Upper lobe of left lung (tissue), 6 donors: ENCODE results near the gene RUNDC3A. TPM values are rescaled to one million over a fixed set of nuclear protein-coding genes. Genes with fewer than 3 reads are reported as not detected.

ENCODE experiments used
- ATAC-seq, 2 donors: fragments of 200-7000 bp; cut with Tn5 transposase; one replicate each; pipeline ENCODE4 v1.9.1; 2022; ENCODE audit warnings: mild to moderate bottlenecking in 2 of 2, moderate library complexity in 2 of 2; ENCODE audit not compliant: low FRiP score in 2 of 2
- DNase-seq, 2 donors: peaks; one replicate each; pipeline ENCODE4 v3.0.0-alpha.2; 2019 to 2020
- H3K27ac ChIP-seq, 4 donors: fragments of 200-600 bp; sonication (generic); one replicate each; pipeline ENCODE4 v1.5.1; 2016 to 2019
- H3K27me3 ChIP-seq, 4 donors: fragments of 200-600 bp; sonication (generic); one replicate each; pipeline ENCODE4 v1.5.1; 2017 to 2019
- H3K36me3 ChIP-seq, 4 donors: fragments of 200-600 bp; sonication (generic); one replicate each; pipeline ENCODE4 v1.5.1; 2016 to 2019
- H3K4me1 ChIP-seq, 4 donors: fragments of 200-600 bp; sonication (generic); one replicate each; pipeline ENCODE4 v1.5.1; 2018 to 2019
- H3K4me3 ChIP-seq, 4 donors: fragments of 200-600 bp; sonication (generic); one replicate each; pipeline ENCODE4 v1.5.1; 2017 to 2019; ENCODE audit warnings: mild to moderate bottlenecking in 2 of 4, moderate library complexity in 1 of 4
- H3K9me3 ChIP-seq, 4 donors: fragments of 200-600 bp; sonication (generic); one replicate each; pipeline ENCODE4 v1.5.1; 2018 to 2019
- CTCF ChIP-seq, 6 experiments: fragments of 450-650 bp in 4 of 6; fragments of 200-600 bp in 2 of 6; sonication (generic) in 2 of 6; IDR thresholded peaks; one replicate each; pipeline ENCODE4 v1.5.1; 2016 to 2019; ENCODE audit warnings: antibody characterized with exemption in 6 of 6
- EP300 ChIP-seq, 4 donors: sonication (generic); formaldehyde crosslinking; IDR thresholded peaks; one replicate each; pipeline ENCODE4 v1.5.1; 2017; ENCODE audit warnings: antibody characterized with exemption in 4 of 4, control low read depth in 2 of 4
- POLR2A ChIP-seq, 4 donors: fragments of 450-650 bp; IDR thresholded peaks; one replicate each; pipeline ENCODE4 v1.5.1; 2016 to 2017; ENCODE audit warnings: antibody characterized with exemption in 4 of 4, mild to moderate bottlenecking in 2 of 4
- POLR2AphosphoS5 ChIP-seq, 2 donors: sonication (generic); formaldehyde crosslinking; IDR thresholded peaks; one replicate each; pipeline ENCODE4 v1.5.1; 2017; ENCODE audit warnings: antibody characterized with exemption in 2 of 2
- WGBS, 2 donors: methylation state at CpG; one replicate each; pipeline ENCODE4 v1.1.5; 2017 to 2018; 5-methylcytosine and 5-hydroxymethylcytosine counted together
- total RNA-seq, 6 donors: library from RNA; depleted of rRNA in 4 of 6; stranded (reverse); fragments of >200 nt in 4 of 6; gene quantifications; one replicate each; pipeline versions ENCODE4 v1.1.0 to v1.2.1, GENCODE V29; 2016 to 2021
- donor health status: DM: no; HTN: no; CAD: no; lungs with moderate emphysema.
- donor health status: DM: no; HTN: yes; CAD: no; lungs with severe emphysema.

RUNDC3A gene
- total RNA-seq, 6 donors from 2014 or later: 0.13 to 2.6 (median 1.0) TPM; not detected in 3

DNA sequence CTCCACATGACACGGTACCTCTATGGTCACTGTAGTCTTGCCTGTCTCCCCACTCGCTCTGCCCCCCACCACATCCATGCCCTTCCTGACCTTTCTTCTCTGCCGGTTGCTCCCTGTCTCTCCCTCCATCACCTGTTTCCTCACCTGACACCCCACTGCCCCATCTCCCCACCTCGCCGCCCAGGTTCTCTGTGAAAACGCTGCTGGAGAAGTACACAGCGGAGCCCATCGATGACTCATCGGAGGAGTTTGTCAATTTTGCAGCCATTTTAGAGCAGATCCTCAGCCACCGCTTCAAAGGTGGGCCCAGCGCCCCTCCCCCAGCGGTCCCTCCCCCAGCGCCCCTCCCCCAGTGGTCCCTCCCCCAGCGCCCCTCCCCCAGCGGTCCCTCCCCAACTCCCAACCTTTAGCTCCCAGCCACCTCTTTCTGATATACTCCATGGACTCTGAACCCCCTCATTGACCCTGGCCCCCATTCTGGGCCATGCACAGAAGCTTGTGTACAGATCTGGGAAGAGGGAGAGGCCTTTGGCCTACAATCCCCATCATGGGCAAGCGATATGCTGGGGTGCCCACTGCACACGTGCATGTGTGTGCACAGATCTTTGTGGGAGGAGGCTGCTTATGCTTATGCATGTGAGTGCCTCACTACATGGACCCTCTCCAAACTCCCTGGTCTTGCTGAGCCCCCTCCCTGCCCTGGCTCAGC is 4.1 kb downstream of the RUNDC3A start:
- Histone ChIP-seq H3K27ac (no peak overlapping the region), H3K4me1 (peaks cover 24 to 34% (median 29%) of the 10 kb centered on the region in 4 donors), H3K4me3 (no peak overlapping the region), H3K36me3 (no peaks in the 10 kb centered on the region), H3K9me3 (no peaks in the 10 kb centered on the region), H3K27me3 (peaks cover 0 to 29% (median 11%) of the 10 kb centered on the region in 4 donors)
- ATAC-seq (no peak), DNase-seq (no peak)
- WGBS, 2 donors: 63 to 71% methylated on average over 17 of the region's 17 CpGs
- TF ChIP-seq POLR2A (IDR thresholded peaks at IDR 0.05): no peak
- no peak for TF ChIP-seq EP300 (IDR thresholded peaks at IDR 0.05)
- no peak for TF ChIP-seq CTCF (IDR thresholded peaks at IDR 0.05)
- no peak for TF ChIP-seq POLR2AphosphoS5 (IDR thresholded peaks at IDR 0.05)

DNA sequence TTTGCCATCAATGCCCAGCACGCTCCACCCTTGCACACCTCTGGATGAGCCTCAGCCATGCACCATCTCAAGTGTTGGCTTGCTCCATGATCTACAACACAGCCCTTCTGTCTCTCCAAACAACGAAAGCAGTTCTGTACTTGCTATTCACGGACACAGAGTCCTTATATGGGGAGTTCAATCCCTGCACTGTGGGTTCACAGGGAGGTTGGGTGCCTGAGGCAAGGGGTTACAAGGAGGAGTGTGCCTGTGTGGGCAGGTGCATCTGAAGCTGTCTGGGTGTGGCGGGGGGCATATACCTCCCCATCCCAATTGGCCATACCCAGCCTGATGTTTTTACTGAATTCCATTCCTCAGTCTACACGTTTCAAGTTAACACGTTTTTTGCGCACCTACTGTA is 5.6 kb downstream of the RUNDC3A start:
- Histone ChIP-seq H3K9me3 (no peaks in the 10 kb centered on the region), H3K27me3 (peaks cover 0 to 29% (median 11%) of the 10 kb centered on the region in 4 donors), H3K27ac (no peak overlapping the region), H3K36me3 (no peaks in the 10 kb centered on the region), H3K4me3 (no peak overlapping the region), H3K4me1 (peaks cover 10 to 19% (median 15%) of the 10 kb centered on the region in 4 donors)
- no peak for ATAC-seq
- 74 to 77% methylated on average over 7 of the region's 7 CpGs for WGBS, 2 donors
- TF ChIP-seq EP300 (IDR thresholded peaks at IDR 0.05) (no peak), CTCF (IDR thresholded peaks at IDR 0.05) (no peak), POLR2A (IDR thresholded peaks at IDR 0.05) (no peak), POLR2AphosphoS5 (IDR thresholded peaks at IDR 0.05) (no peak)
- DNase-seq: no peak

DNA sequence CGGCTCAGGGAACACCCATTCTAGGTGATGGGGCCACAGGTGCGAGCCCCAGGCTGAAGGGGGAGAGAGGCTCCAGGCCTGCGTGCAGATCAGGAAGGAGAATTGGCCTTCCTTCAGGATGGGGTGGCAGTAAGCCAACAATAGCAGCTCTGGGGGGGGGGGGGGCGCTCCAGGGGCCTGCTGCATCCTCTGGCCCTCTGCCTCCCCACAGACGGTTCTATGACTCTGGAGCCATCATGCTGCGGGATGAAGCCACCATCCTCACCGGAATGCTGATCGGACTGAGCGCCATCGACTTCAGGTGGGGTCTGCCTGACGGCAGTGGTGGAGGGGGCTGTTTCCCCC is 6.1 kb downstream of the RUNDC3A start:
- ATAC-seq (no peak), DNase-seq (no peak)
- H3K27ac ChIP-seq: no peak overlapping the region
- peaks cover 9 to 16% (median 12%) of the 10 kb centered on the region in 4 donors for H3K4me1 ChIP-seq
- no peak for TF ChIP-seq CTCF (IDR thresholded peaks at IDR 0.05)
- TF ChIP-seq POLR2A (IDR thresholded peaks at IDR 0.05): no peak
- no peak for TF ChIP-seq EP300 (IDR thresholded peaks at IDR 0.05)
- TF ChIP-seq POLR2AphosphoS5 (IDR thresholded peaks at IDR 0.05): no peak
- H3K9me3 ChIP-seq: no peaks in the 10 kb centered on the region
- peaks cover 0 to 29% (median 11%) of the 10 kb centered on the region in 4 donors for H3K27me3 ChIP-seq
- H3K36me3 ChIP-seq: peaks cover 0 to 4% (median 3%) of the 10 kb centered on the region in 4 donors
- 33 to 43% methylated on average over 6 to 10 of the region's 11 CpGs for WGBS, 2 donors
- no peak overlapping the region for H3K4me3 ChIP-seq

GRCh38 chr17:44314869-44315661 is 6.7 kb downstream of the RUNDC3A start:
- Histone ChIP-seq H3K4me1 (peaks cover 9 to 16% (median 12%) of the 10 kb centered on the region in 4 donors), H3K27ac (no peak overlapping the region), H3K27me3 (peaks cover 0 to 29% (median 11%) of the 10 kb centered on the region in 4 donors), H3K36me3 (peaks cover under 1 to 10% (median 9%) of the 10 kb centered on the region in 4 donors), H3K4me3 (peak overlapping the region in 3 of 4 donors; percentile 27 to 37 (median 31)), H3K9me3 (no peaks in the 10 kb centered on the region)
- DNase-seq (peak; percentile 39 to 89), ATAC-seq (no peak)
- 0 to 1% methylated on average over 13 to 41 of the region's 81 CpGs for WGBS, 2 donors
- no peak for TF ChIP-seq EP300 (IDR thresholded peaks at IDR 0.05)
- TF ChIP-seq CTCF (IDR thresholded peaks at IDR 0.05): no peak
- TF ChIP-seq POLR2AphosphoS5 (IDR thresholded peaks at IDR 0.05): no peak
- no peak for TF ChIP-seq POLR2A (IDR thresholded peaks at IDR 0.05)
